ENCODE results near the gene SETD3. TPM values are rescaled to one million over a fixed set of nuclear protein-coding genes. Genes with fewer than 3 reads are reported as not detected.

SETD3 gene
- total RNA-seq, 1 donor from 2014 or later = 47.7 TPM

- Mint-ChIP-seq H3K36me3 (peaks cover 29% of the 10 kb centered on the region), H3K27me3 (ENCODE audit: low read depth) (no peaks in the 10 kb centered on the region), H3K9me3 (no peaks in the 10 kb centered on the region), H3K4me3 (no peak overlapping the region), H3K27ac (no peak overlapping the region), H3K4me1 (no peaks in the 10 kb centered on the region)
- no peak for DNase-seq (ENCODE audit: low spot score in 2 of 2, unreplicated experiment in 2 of 2)
- TF ChIP-seq, protein P1, sequence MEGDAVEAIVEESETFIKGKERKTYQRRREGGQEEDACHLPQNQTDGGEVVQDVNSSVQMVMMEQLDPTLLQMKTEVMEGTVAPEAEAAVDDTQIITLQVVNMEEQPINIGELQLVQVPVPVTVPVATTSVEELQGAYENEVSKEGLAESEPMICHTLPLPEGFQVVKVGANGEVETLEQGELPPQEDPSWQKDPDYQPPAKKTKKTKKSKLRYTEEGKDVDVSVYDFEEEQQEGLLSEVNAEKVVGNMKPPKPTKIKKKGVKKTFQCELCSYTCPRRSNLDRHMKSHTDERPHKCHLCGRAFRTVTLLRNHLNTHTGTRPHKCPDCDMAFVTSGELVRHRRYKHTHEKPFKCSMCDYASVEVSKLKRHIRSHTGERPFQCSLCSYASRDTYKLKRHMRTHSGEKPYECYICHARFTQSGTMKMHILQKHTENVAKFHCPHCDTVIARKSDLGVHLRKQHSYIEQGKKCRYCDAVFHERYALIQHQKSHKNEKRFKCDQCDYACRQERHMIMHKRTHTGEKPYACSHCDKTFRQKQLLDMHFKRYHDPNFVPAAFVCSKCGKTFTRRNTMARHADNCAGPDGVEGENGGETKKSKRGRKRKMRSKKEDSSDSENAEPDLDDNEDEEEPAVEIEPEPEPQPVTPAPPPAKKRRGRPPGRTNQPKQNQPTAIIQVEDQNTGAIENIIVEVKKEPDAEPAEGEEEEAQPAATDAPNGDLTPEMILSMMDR (IDR thresholded peaks at IDR 0.05; ENCODE audit: unreplicated experiment) = no peak
These were observed 29.4 kb downstream of the SETD3 start for GRCh38 chr14:99451234-99451633.

GRCh38 chr14:99450266-99450665, 30.4 kb downstream of the SETD3 start:
- no peaks in the 10 kb centered on the region for H3K9me3 Mint-ChIP-seq
- TF ChIP-seq, protein P1 (IDR thresholded peaks at IDR 0.05; ENCODE audit: unreplicated experiment) = no peak

GRCh38 chr14:99447739-99448138, 32.9 kb downstream of the SETD3 start:
- H3K4me1 Mint-ChIP-seq = no peaks in the 10 kb centered on the region
- H3K9me3 Mint-ChIP-seq = no peaks in the 10 kb centered on the region
- no peaks in the 10 kb centered on the region for H3K27me3 Mint-ChIP-seq (ENCODE audit: low read depth)
- no peak for DNase-seq (ENCODE audit: low spot score in 2 of 2, unreplicated experiment in 2 of 2)
- no peak overlapping the region for H3K27ac Mint-ChIP-seq
- peaks cover 19% of the 10 kb centered on the region for H3K36me3 Mint-ChIP-seq
- H3K4me3 Mint-ChIP-seq = no peak overlapping the region
- TF ChIP-seq, protein P1 (IDR thresholded peaks at IDR 0.05; ENCODE audit: unreplicated experiment) = no peak

More at GRCh38 chr14:99450266-99450665, 30.4 kb downstream of the SETD3 start:
- Mint-ChIP-seq H3K27me3 (ENCODE audit: low read depth) (no peaks in the 10 kb centered on the region), H3K4me3 (no peak overlapping the region), H3K36me3 (peaks cover 28% of the 10 kb centered on the region), H3K4me1 (no peaks in the 10 kb centered on the region), H3K27ac (no peak overlapping the region)
- DNase-seq (ENCODE audit: low spot score in 2 of 2, unreplicated experiment in 2 of 2) = no peak

- H3K4me3 Mint-ChIP-seq = no peak overlapping the region
- no peaks in the 10 kb centered on the region for H3K9me3 Mint-ChIP-seq
- H3K27ac Mint-ChIP-seq = no peak overlapping the region
- DNase-seq (ENCODE audit: low spot score in 2 of 2, unreplicated experiment in 2 of 2) = no peak
- no peaks in the 10 kb centered on the region for H3K4me1 Mint-ChIP-seq
- H3K27me3 Mint-ChIP-seq (ENCODE audit: low read depth) = no peaks in the 10 kb centered on the region
- H3K36me3 Mint-ChIP-seq = peaks cover 24% of the 10 kb centered on the region
- TF ChIP-seq, protein P1 (IDR thresholded peaks at IDR 0.05; ENCODE audit: unreplicated experiment) = no peak
These were observed 34.7 kb downstream of the SETD3 start for GRCh38 chr14:99445931-99446330.

- H3K27ac Mint-ChIP-seq = no peak overlapping the region
- TF ChIP-seq, protein P1 (IDR thresholded peaks at IDR 0.05; ENCODE audit: unreplicated experiment) = no peak
These were observed 38.7 kb downstream of the SETD3 start for GRCh38 chr14:99441918-99442317.

More at GRCh38 chr14:99441918-99442317, 38.7 kb downstream of the SETD3 start:
- DNase-seq (ENCODE audit: low spot score in 2 of 2, unreplicated experiment in 2 of 2) = no peak
- Mint-ChIP-seq H3K9me3 (no peaks in the 10 kb centered on the region), H3K4me1 (no peaks in the 10 kb centered on the region), H3K4me3 (no peak overlapping the region), H3K27me3 (ENCODE audit: low read depth) (no peaks in the 10 kb centered on the region), H3K36me3 (peaks cover 26% of the 10 kb centered on the region)

Measured in mesothelial cell of epicardium (in vitro differentiated cells).